HG03095 (cell line): ENCODE results near the gene FSIP1.

ENCODE experiments used
- ATAC-seq: cut with Tn5 transposase; IDR thresholded peaks from one replicate; pipeline ENCODE4 v1.9.1; 2021; ENCODE audit warnings: moderate library complexity; ENCODE audit not compliant: unreplicated experiment

FSIP1 gene

GRCh38 chr15:39792844-39793335, 10.2 kb upstream of the FSIP1 start:
- no peak for ATAC-seq

GRCh38 chr15:39792025-39792843, 9.6 kb upstream of the FSIP1 start:
- no peak for ATAC-seq

- no peak for ATAC-seq
These were observed 7.1 kb upstream of the FSIP1 start for GRCh38 chr15:39789736-39790135.

GRCh38 chr15:39788800-39789565, 6.3 kb upstream of the FSIP1 start:
- ATAC-seq, result no peak

GRCh38 chr15:39788108-39788507, 5.5 kb upstream of the FSIP1 start:
- ATAC-seq, result no peak

- ATAC-seq, result no peak
These were observed 4.8 kb upstream of the FSIP1 start for GRCh38 chr15:39787479-39787878.

- ATAC-seq, result no peak
These were observed 3.9 kb upstream of the FSIP1 start for GRCh38 chr15:39786447-39787056.

- ATAC-seq, result no peak
These were observed 3.2 kb upstream of the FSIP1 start for GRCh38 chr15:39785841-39786240.

GRCh38 chr15:39785139-39785538, 2.5 kb upstream of the FSIP1 start:
- no peak for ATAC-seq

- no peak for ATAC-seq
These were observed 2.0 kb upstream of the FSIP1 start for GRCh38 chr15:39784638-39785037.

GRCh38 chr15:39784125-39784524, 1.5 kb upstream of the FSIP1 start:
- ATAC-seq, result no peak

- no peak for ATAC-seq
These were observed 691 bp upstream of the FSIP1 start for GRCh38 chr15:39783244-39783820.

- ATAC-seq, result no peak
These were observed 706 bp downstream of the FSIP1 start for GRCh38 chr15:39781967-39782302.

- no peak for ATAC-seq
These were observed 1.3 kb downstream of the FSIP1 start for GRCh38 chr15:39781147-39781966.

- no peak for ATAC-seq
These were observed 4.6 kb downstream of the FSIP1 start for GRCh38 chr15:39778021-39778420.

- ATAC-seq, result no peak
These were observed 5.1 kb downstream of the FSIP1 start for GRCh38 chr15:39777496-39777895.

- ATAC-seq, result no peak
These were observed 6.6 kb downstream of the FSIP1 start for GRCh38 chr15:39776068-39776467.

- no peak for ATAC-seq
These were observed 7.9 kb downstream of the FSIP1 start for GRCh38 chr15:39774688-39775267.

- ATAC-seq, result no peak
These were observed 11.6 kb downstream of the FSIP1 start for GRCh38 chr15:39770748-39771689.
